ENCODE results near the gene PDE7B.

GRCh38 chr6:136144251-136145023 lies 292.9 kb downstream of the PDE7B start:
- TF ChIP-seq CTCF (IDR thresholded peaks at IDR 0.05) = no peak
- no peak for TF ChIP-seq EP300 (IDR thresholded peaks at IDR 0.05)

Data from tibial nerve (tissue), 4 donors.